ENCODE measurements around the gene KRT86.
"Not testable (repeated sequence)": the region's sequence is repeated elsewhere in the genome, so short reads cannot be mapped to it uniquely, and the experiment has no call there.

The KRT86 gene

GRCh38 chr12:52270541-52271070 is 3.8 kb upstream of the KRT86 start:
- no peak for DNase-seq

- DNase-seq: no peak
Measured at GRCh38 chr12:52271158-52271557, 3.3 kb upstream of the KRT86 start.

- no peak for DNase-seq
Measured at GRCh38 chr12:52275686-52276085, 1.2 kb downstream of the KRT86 start.

GRCh38 chr12:52277486-52278245 is 3.2 kb downstream of the KRT86 start:
- no peak for DNase-seq

GRCh38 chr12:52278575-52279421 is 4.4 kb downstream of the KRT86 start:
- peak in 1 of 2 experiments; percentile 25 for DNase-seq

- no peak for DNase-seq
Measured at GRCh38 chr12:52279422-52280318, 5.2 kb downstream of the KRT86 start.

GRCh38 chr12:52280319-52280795 is 5.9 kb downstream of the KRT86 start:
- DNase-seq: no peak

- DNase-seq: no peak
Measured at GRCh38 chr12:52280796-52281560, 6.5 kb downstream of the KRT86 start.

- no peak for DNase-seq
Measured at GRCh38 chr12:52284562-52285171, 10.2 kb downstream of the KRT86 start.

- DNase-seq: no peak
Measured at GRCh38 chr12:52285172-52285745, 10.8 kb downstream of the KRT86 start.

GRCh38 chr12:52285851-52286530 is 11.5 kb downstream of the KRT86 start:
- no peak for DNase-seq

GRCh38 chr12:52286857-52287785 is 12.7 kb downstream of the KRT86 start:
- DNase-seq: not testable (repeated sequence)

- DNase-seq: not testable (repeated sequence)
Measured at GRCh38 chr12:52287816-52288805, 13.7 kb downstream of the KRT86 start.

GRCh38 chr12:52290483-52291134 is 16.2 kb downstream of the KRT86 start:
- not testable (repeated sequence) for DNase-seq

- DNase-seq: no peak
Measured at GRCh38 chr12:52291267-52291935, 17.0 kb downstream of the KRT86 start, which contains the start of gene KRT81. Gene KRT81 (minus strand): TSS chr12:52291534. CDS start chr12:52291465, 69 bp downstream.

GRCh38 chr12:52293926-52294325 is 19.5 kb downstream of the KRT86 start:
- no peak for DNase-seq

- no peak for DNase-seq
Measured at GRCh38 chr12:52294803-52295202, 20.4 kb downstream of the KRT86 start.

Data from cerebellar nuclear complex (tissue), 1 donor.